Right renal pelvis (tissue), 4 donors: ENCODE results near the gene LIG3. TPM values are rescaled to one million over a fixed set of nuclear protein-coding genes. Genes with fewer than 3 reads are reported as not detected.
"Not testable (repeated sequence)": the region's sequence is repeated elsewhere in the genome, so short reads cannot be mapped to it uniquely, and the experiment has no call there.

Experiments
- DNase-seq, 4 donors: peaks; one replicate each; pipeline ENCODE4 v3.0.0-alpha.2; 2013; ENCODE audit warnings: low read depth in 4 of 4, low spot score in 3 of 4, missing footprints in 1 of 4
- polyA plus RNA-seq, 4 donors: library from polyadenylated mRNA; unstranded; fragments of 120-200 nt; gene quantifications; one replicate each; pipeline ENCODE4 v1.2.1, GENCODE V29; 2013; ENCODE audit not compliant: insufficient read length in 4 of 4

The LIG3 gene
- polyA plus RNA-seq, 4 donors: 32.9 to 37.9 (median 34.3) TPM

GRCh38 chr17:35030780-35031179 lies 50.5 kb downstream of the LIG3 start:
- DNase-seq: no peak

GRCh38 chr17:35038453-35038852 lies 58.1 kb downstream of the LIG3 start:
- DNase-seq: no peak

- no peak for DNase-seq
These were observed 61.1 kb downstream of the LIG3 start for GRCh38 chr17:35041390-35041789.

GRCh38 chr17:35044181-35044580 lies 63.9 kb downstream of the LIG3 start:
- DNase-seq: no peak

GRCh38 chr17:35045458-35045979 lies 65.2 kb downstream of the LIG3 start:
- not testable (repeated sequence) for DNase-seq

- DNase-seq: no peak
These were observed 65.9 kb downstream of the LIG3 start for GRCh38 chr17:35046245-35046644.

- DNase-seq: no peak
These were observed 66.5 kb downstream of the LIG3 start for GRCh38 chr17:35046740-35047283.

GRCh38 chr17:35048685-35049379 lies 68.5 kb downstream of the LIG3 start:
- DNase-seq: no peak

GRCh38 chr17:35050170-35050569 lies 69.9 kb downstream of the LIG3 start:
- no peak for DNase-seq

- no peak for DNase-seq
These were observed 70.9 kb downstream of the LIG3 start for GRCh38 chr17:35051183-35051578.

- no peak for DNase-seq
These were observed 71.4 kb downstream of the LIG3 start for GRCh38 chr17:35051579-35052240.

GRCh38 chr17:35052241-35052610 lies 71.9 kb downstream of the LIG3 start:
- no peak for DNase-seq

GRCh38 chr17:35052780-35053179 lies 72.5 kb downstream of the LIG3 start:
- DNase-seq: no peak

- DNase-seq: no peak
These were observed 72.9 kb downstream of the LIG3 start for GRCh38 chr17:35053204-35053603.

- no peak for DNase-seq
These were observed 75.7 kb downstream of the LIG3 start for GRCh38 chr17:35056013-35056412.

GRCh38 chr17:35057332-35057915 lies 77.1 kb downstream of the LIG3 start:
- DNase-seq: no peak

Other genes starting within 250 kb of the LIG3 start
- 1 to 10 TPM; 4.6 to 4.9 (median 4.6) TPM for gene CCT6B, start 19.1 kb upstream of the LIG3 start, polyA plus RNA-seq
- gene ZNF830, start 19.0 kb upstream of the LIG3 start, polyA plus RNA-seq: 10 to 100 TPM; 25.1 to 26.6 (median 26.1) TPM
- 10 to 100 TPM; 20.8 to 26.1 (median 23.2) TPM for gene RFFL, start 83.2 kb downstream of the LIG3 start, polyA plus RNA-seq
- 10 to 100 TPM; 10.9 to 12.9 (median 11.3) TPM for gene RAD51D, start 139.3 kb downstream of the LIG3 start, polyA plus RNA-seq
- gene FNDC8, start 141.1 kb downstream of the LIG3 start, polyA plus RNA-seq: under 1 TPM in 2 of 4 donors, not detected in 2; 0.17 to 0.30 TPM
- gene NLE1, start 161.8 kb downstream of the LIG3 start, polyA plus RNA-seq: 10 to 100 TPM; 15.8 to 20.8 (median 18.8) TPM
- gene UNC45B, start 167.3 kb downstream of the LIG3 start, polyA plus RNA-seq: under 1 TPM; 0.10 to 0.26 (median 0.16) TPM
- gene SLC35G3, start 213.9 kb downstream of the LIG3 start, polyA plus RNA-seq: under 1 TPM in 1 of 4 donors, not detected in 3; 0.09 TPM